ENCODE results near the gene RPL35. TPM values are rescaled to one million over a fixed set of nuclear protein-coding genes. Genes with fewer than 3 reads are reported as not detected.

The RPL35 gene
- polyA plus RNA-seq, 1 of the 3 experiments (the other 2 are of a cell fraction): 5,348 TPM

- no peaks in the 10 kb centered on the region for H3K27me3 ChIP-seq (ENCODE audit: insufficient read depth)
- no peaks in the 10 kb centered on the region for H3K9me2 ChIP-seq
- peaks cover 23% of the 10 kb centered on the region for H3F3A ChIP-seq (replicated peaks; ENCODE audit: insufficient read depth)
- H3K9me3 ChIP-seq: no peaks in the 10 kb centered on the region
- WGBS (ENCODE audit: low lambda C conversion rate): 71% methylated on average over 8 of the region's 13 CpGs
- peak; percentile 14 for DNase-seq
- H3K4me1 ChIP-seq (ENCODE audit: control insufficient read depth in 1 of 2, insufficient read depth in 2 of 2, low read depth in 1 of 2, low read length in 1 of 2): peaks cover 0 to 4% of the 10 kb centered on the region in 2 experiments; a peak in 1 of 4 replicates
- 0 out of 2 replicates have a peak overlapping the region, but pooled peaks have one; percentile 30 for H3K9ac ChIP-seq
- TF ChIP-seq IRF3 (IDR thresholded peaks at IDR 0.05; ENCODE audit: low read depth, low read length) (no peak), USF1 (IDR thresholded peaks at IDR 0.05; ENCODE audit: borderline replicate concordance, low read depth) (no peak), SMC3 (IDR thresholded peaks at IDR 0.05; ENCODE audit: low read depth, low read length) (no peak), CTCF (IDR thresholded peaks at IDR 0.05) (no peak), EP300 (IDR thresholded peaks at IDR 0.05; ENCODE audit: borderline replicate concordance in 1 of 2, low read depth in 1 of 2, low read length in 1 of 2) (no peak), FOXM1 (IDR thresholded peaks at IDR 0.05; ENCODE audit: low read depth) (no peak), NFIC (IDR thresholded peaks at IDR 0.05; ENCODE audit: borderline replicate concordance) (no peak), NRF1 (IDR thresholded peaks at IDR 0.05; ENCODE audit: low read depth, low read length) (no peak), MEF2A (IDR thresholded peaks at IDR 0.05; ENCODE audit: borderline replicate concordance, low read depth) (no peak), MAX (IDR thresholded peaks at IDR 0.05; ENCODE audit: low read depth) (no peak), PBX3 (IDR thresholded peaks at IDR 0.05) (no peak), REST (IDR thresholded peaks at IDR 0.05; ENCODE audit: low read depth, low read length) (no peak), FOXJ3 (CRISPR knock-in tag; IDR thresholded peaks at IDR 0.05) (no peak), RAD21 (IDR thresholded peaks at IDR 0.05; ENCODE audit: low read length) (no peak), RXRA (IDR thresholded peaks at IDR 0.05; ENCODE audit: borderline replicate concordance, low read depth) (no peak), TCF12 (IDR thresholded peaks at IDR 0.05) (no peak), GABPA (IDR thresholded peaks at IDR 0.05; ENCODE audit: low read depth) (no peak), TEAD4 (IDR thresholded peaks at IDR 0.05; ENCODE audit: borderline replicate concordance, insufficient read depth) (no peak), ELF1 (IDR thresholded peaks at IDR 0.05) (no peak), POLR2AphosphoS5 (IDR thresholded peaks at IDR 0.05; ENCODE audit: low read depth, low read length) (no peak)
- H3K4me2 ChIP-seq: peak overlapping the region; percentile 77
- ChIA-PET CTCF (interaction anchor here (0.6 to 33.6 kb wide), 48 partner anchors 10 to 1217 kb away, joined by 3 to 1436 read pairs (median 5); partner anchors contain the start of genes ARPC5L, NR6A1, OLFML2A and RPL35), POLR2A (interaction anchor here (1.0 to 5.0 kb wide), 3 partner anchors 10 to 80 kb away, joined by 3 to 42 read pairs (median 12); partner anchors contain the start of genes ARPC5L, NR6A1 and RPL35)
- peaks cover 3 to 10% of the 10 kb centered on the region in 2 experiments for H3K36me3 ChIP-seq (replicated peaks in 1 of 2; ENCODE audit: control insufficient read depth in 1 of 2, insufficient read depth in 2 of 2, low read length in 1 of 2)
- peak overlapping the region; percentile 81; the same call in 1 of the 2 replicates for H2AFZ ChIP-seq (ENCODE audit: low read depth)
- H3K4me3 ChIP-seq (ENCODE audit: low read depth in 2 of 2, low read length in 1 of 2): peak overlapping the region in 1 of 2 experiments; percentile 62; a peak in 2 of 4 replicates
- H3K79me2 ChIP-seq (ENCODE audit: insufficient read depth): no peaks in the 10 kb centered on the region
- no peak overlapping the region for H3K27ac ChIP-seq (ENCODE audit: low read depth in 2 of 2, low read length in 1 of 2)
- H4K20me1 ChIP-seq (ENCODE audit: insufficient read depth): peaks cover 14% of the 10 kb centered on the region
These were observed 9.5 kb downstream of the RPL35 start for GRCh38 chr9:124852121-124852828.

Measured in SK-N-SH (cell line).